A549 (cell line): Measurements from ENCODE around the gene BMP5. TPM values are rescaled to one million over a fixed set of nuclear protein-coding genes. Genes with fewer than 3 reads are reported as not detected.

Source experiments
- ATAC-seq, 2 experiments: fragments of 200-7000 bp in 1 of 2; fragments of >200 bp in 1 of 2; cut with Nextera tagmentation in 1 of 2; cut with Tn5 transposase in 1 of 2; 3 replicates each; pipeline versions ENCODE4 v1.8.0 to v1.9.1; 2018 to 2020; ENCODE audit warnings: mild to moderate bottlenecking in 1 of 2, moderate library complexity in 1 of 2
- CTCF ChIA-PET: fragments of 300-600 bp; sonication (Branson Sonifier 250); formaldehyde crosslinking; extraction: SDS; loops from one replicate; lab custom pipeline; 2021; ENCODE audit warnings: antibody characterized with exemption, inconsistent platforms; lab: Yijun Ruan, JAX
- POLR2A ChIA-PET: fragments of 350-600 bp; formaldehyde crosslinking; extraction: SDS; loops from one replicate; lab custom pipeline; 2021; ENCODE audit warnings: antibody characterized with exemption, inconsistent platforms; lab: Yijun Ruan, JAX
- DNase-seq, 2 experiments: peaks; one replicate each; pipeline versions ENCODE4 v3.0.0 to v3.0.0-alpha.2; 2011 to 2016; ENCODE audit warnings: low read depth in 1 of 2, low spot score in 1 of 2
- FAIRE-seq: peaks from 2 replicates; lab custom pipeline; 2011; peaks lifted over from hg19 to GRCh38; lab: Jason Lieb, UNC
- H3K27ac ChIP-seq, 2 experiments: fragments of >200 bp; sonication (Bioruptor Twin); formaldehyde crosslinking; 3 replicates each; pipeline ENCODE4 v1.5.1; 2016 to 2017
- H3K4me1 ChIP-seq: fragments of >200 bp; sonication (Bioruptor Twin); formaldehyde crosslinking; 3 replicates; pipeline ENCODE4 v1.6.1; 2016
- H3K4me2 ChIP-seq: fragments of >200 bp; sonication (Bioruptor Twin); formaldehyde crosslinking; 3 replicates; pipeline ENCODE4 v1.6.1; 2016
- H3K4me3 ChIP-seq: fragments of >200 bp; sonication (Bioruptor Twin); formaldehyde crosslinking; 3 replicates; pipeline ENCODE4 v1.5.1; 2016
- H3K9me3 ChIP-seq: fragments of >200 bp; sonication (Bioruptor Twin); formaldehyde crosslinking; 3 replicates; pipeline ENCODE4 v1.6.1; 2016
- CEBPB ChIP-seq, 2 experiments: fragments of >200 bp in 1 of 2; sonication (Bioruptor Twin) in 1 of 2; formaldehyde crosslinking in 1 of 2; IDR thresholded peaks; 2 replicates each; pipeline ENCODE4 v1.6.1; 2012 to 2016
- CHD4 ChIP-seq: fragments of 200-600 bp; sonication (generic); IDR thresholded peaks from 2 replicates; pipeline ENCODE4 v1.6.1; 2016; ENCODE audit warnings: antibody characterized with exemption, mild to moderate bottlenecking, borderline replicate concordance
- EHMT2 ChIP-seq: fragments of 200-600 bp; sonication (generic); IDR thresholded peaks from 2 replicates; pipeline ENCODE4 v1.6.1; 2016; ENCODE audit warnings: antibody characterized with exemption, low read depth, mild to moderate bottlenecking, moderate library complexity
- EP300 ChIP-seq, 2 experiments: fragments of >200 bp; sonication (Bioruptor Twin); formaldehyde crosslinking; IDR thresholded peaks; 2 replicates in 1 of 2; 3 replicates in 1 of 2; pipeline ENCODE4 v1.6.1; 2016 to 2017
- ESRRA ChIP-seq: fragments of 150-350 bp; IDR thresholded peaks from 2 replicates; pipeline ENCODE4 v1.6.1; 2014; ENCODE audit warnings: mild to moderate bottlenecking, low read length, borderline replicate concordance
- FOSL2 ChIP-seq, 2 experiments: fragments of 450-650 bp in 1 of 2; fragments of >200 bp in 1 of 2; sonication (Bioruptor Twin) in 1 of 2; formaldehyde crosslinking; IDR thresholded peaks; 2 replicates each; pipeline versions ENCODE4 v1.5.0 to v1.6.1; 2016 to 2020; ENCODE audit warnings: mild to moderate bottlenecking in 1 of 2, moderate library complexity in 1 of 2
- HDAC2 ChIP-seq: fragments of 200-600 bp; sonication (generic); IDR thresholded peaks from 2 replicates; pipeline ENCODE4 v1.6.1; 2016
- HOXB5 ChIP-seq: fragments of 250-450 bp; sonication (Bioruptor Pico); IDR thresholded peaks from 2 replicates; pipeline ENCODE4 v1.5.0; 2020; ENCODE audit warnings: mild to moderate bottlenecking, moderate library complexity
- JUN ChIP-seq, 2 experiments: fragments of >200 bp; sonication (Bioruptor Twin); formaldehyde crosslinking; IDR thresholded peaks; 2 replicates in 1 of 2; 3 replicates in 1 of 2; pipeline ENCODE4 v1.6.1; 2016 to 2017
- JUNB ChIP-seq: fragments of >200 bp; sonication (Bioruptor Twin); formaldehyde crosslinking; IDR thresholded peaks from 2 replicates; pipeline ENCODE4 v1.6.1; 2016
- MAFK ChIP-seq: fragments of 450-650 bp; IDR thresholded peaks from 2 replicates; pipeline ENCODE4 v1.6.1; 2014; ENCODE audit not compliant: partially characterized antibody
- NFE2L2 ChIP-seq: fragments of 150-350 bp; conservative IDR thresholded peaks from 2 replicates; pipeline ENCODE4 v1.6.1; 2014; ENCODE audit warnings: low read length
- NPAS2 ChIP-seq: fragments of 250-450 bp; sonication (Bioruptor Pico); IDR thresholded peaks from 2 replicates; pipeline ENCODE4 v1.8.0; 2022; ENCODE audit warnings: mild to moderate bottlenecking, moderate library complexity, borderline replicate concordance
- NR3C1 ChIP-seq: fragments of >200 bp; sonication (Bioruptor Twin); formaldehyde crosslinking; IDR thresholded peaks from 3 replicates; pipeline ENCODE4 v1.6.1; 2017
- PHF8 ChIP-seq: fragments of 200-600 bp; sonication (generic); IDR thresholded peaks from 2 replicates; pipeline ENCODE4 v1.6.1; 2016; ENCODE audit warnings: low read depth, mild to moderate bottlenecking, antibody characterized with exemption, moderate library complexity, borderline replicate concordance
- POLR2AphosphoS2 ChIP-seq: conservative IDR thresholded peaks from 2 replicates; pipeline ENCODE4 v1.6.1; 2012; ENCODE audit warnings: low read length, improper control_type of control experiment, inconsistent platforms
- RARB ChIP-seq: fragments of 250-450 bp; sonication (Bioruptor Pico); IDR thresholded peaks from 2 replicates; pipeline ENCODE4 v1.8.0; 2021; ENCODE audit warnings: mild to moderate bottlenecking, moderate library complexity
- RCOR1 ChIP-seq: fragments of 150-350 bp; IDR thresholded peaks from 2 replicates; pipeline ENCODE4 v1.6.1; 2014; ENCODE audit warnings: antibody characterized with exemption, low read length, low read depth
- RNF2 ChIP-seq: fragments of 200-600 bp; sonication (generic); IDR thresholded peaks from 2 replicates; pipeline ENCODE4 v1.6.1; 2016; ENCODE audit warnings: low read depth, mild to moderate bottlenecking, antibody characterized with exemption, moderate library complexity, borderline replicate concordance
- SMC3 ChIP-seq: fragments of >200 bp; sonication (Bioruptor Twin); formaldehyde crosslinking; IDR thresholded peaks from 3 replicates; pipeline ENCODE4 v1.6.1; 2018; ENCODE audit warnings: inconsistent platforms
- TFCP2L1 ChIP-seq: fragments of 250-450 bp; sonication (Bioruptor Pico); IDR thresholded peaks from 2 replicates; pipeline ENCODE4 v1.5.0; 2021; ENCODE audit warnings: mild to moderate bottlenecking
- ZNF302 ChIP-seq: fragments of 250-450 bp; sonication (Bioruptor Pico); IDR thresholded peaks from 2 replicates; pipeline ENCODE4 v1.9.0; 2021; ENCODE audit warnings: inconsistent platforms, mild to moderate bottlenecking, moderate library complexity
- ZSCAN20 ChIP-seq: fragments of 250-450 bp; sonication (Bioruptor Pico); IDR thresholded peaks from 2 replicates; pipeline ENCODE4 v1.8.0; 2022; ENCODE audit warnings: mild to moderate bottlenecking, moderate library complexity
- WGBS: methylation state at CpG from one replicate; pipeline ENCODE4 v1.1.6; 2017; ENCODE audit errors: missing lambda C conversion rate; 5-methylcytosine and 5-hydroxymethylcytosine counted together
- polyA plus RNA-seq, 4 experiments: library from polyadenylated mRNA; depleted of rRNA in 3 of 4; stranded (reverse); fragments of >200 nt; fragmentation: RNase III in 1 of 4; extraction: RNeasy Plus Mini Kit Qiagen cat#74134 plus additional on column Dnase treatment in 1 of 4; gene quantifications; 2 replicates in 3 of 4; 3 replicates in 1 of 4; pipeline ENCODE4 v1.2.3, GENCODE V29; 2011 to 2017
- TF ChIP-seq, protein P1 (sequence below): IDR thresholded peaks from 2 replicates; pipeline ENCODE4 v1.6.1; 2012; ENCODE audit warnings: low read depth, borderline replicate concordance
- TF ChIP-seq, protein P2 (sequence below): IDR thresholded peaks from 2 replicates; pipeline ENCODE4 v1.6.1; 2012
- TF ChIP-seq, protein P3 (sequence below): fragments of 150-350 bp; IDR thresholded peaks from 2 replicates; pipeline ENCODE4 v1.6.1; 2014; ENCODE audit warnings: low read depth, mild to moderate bottlenecking, low read length
- TF ChIP-seq, protein P4 (sequence below): fragments of >200 bp; sonication (Bioruptor Twin); formaldehyde crosslinking; IDR thresholded peaks from 2 replicates; pipeline ENCODE4 v1.6.1; 2016
- TF ChIP-seq, protein P5 (sequence below): IDR thresholded peaks from 2 replicates; pipeline ENCODE4 v1.6.1; 2012

BMP5 gene
- polyA plus RNA-seq, 2 of the 4 experiments (the other 2 are of a cell fraction): 0.04 to 0.12 TPM

DNA sequence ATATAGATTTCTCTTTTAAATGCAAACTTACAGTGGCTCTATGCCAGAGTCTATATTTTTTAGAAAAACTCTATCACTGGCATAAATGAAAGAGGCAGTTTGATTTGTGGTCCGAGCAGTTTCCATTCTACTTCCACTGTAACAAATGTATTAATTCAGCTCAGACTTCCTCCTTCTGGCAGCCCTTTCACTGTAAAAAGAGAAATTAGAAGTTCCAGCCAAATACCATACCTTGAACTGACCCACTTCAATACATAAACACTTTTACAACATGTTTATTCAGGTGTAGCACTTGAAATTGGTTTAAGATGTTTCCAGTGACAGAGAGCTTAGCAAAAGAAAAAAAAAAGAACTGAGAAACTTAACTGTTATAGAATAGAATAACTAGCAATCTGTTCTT is 99.3 kb downstream of the BMP5 start:
- H3K9me3 ChIP-seq: no peaks in the 10 kb centered on the region
- TF ChIP-seq HDAC2: no peak
- no peak for TF ChIP-seq CHD4
- TF ChIP-seq, protein P1, sequence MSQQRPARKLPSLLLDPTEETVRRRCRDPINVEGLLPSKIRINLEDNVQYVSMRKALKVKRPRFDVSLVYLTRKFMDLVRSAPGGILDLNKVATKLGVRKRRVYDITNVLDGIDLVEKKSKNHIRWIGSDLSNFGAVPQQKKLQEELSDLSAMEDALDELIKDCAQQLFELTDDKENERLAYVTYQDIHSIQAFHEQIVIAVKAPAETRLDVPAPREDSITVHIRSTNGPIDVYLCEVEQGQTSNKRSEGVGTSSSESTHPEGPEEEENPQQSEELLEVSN: no peak
- no peak for TF ChIP-seq ESRRA
- TF ChIP-seq, protein P2, sequence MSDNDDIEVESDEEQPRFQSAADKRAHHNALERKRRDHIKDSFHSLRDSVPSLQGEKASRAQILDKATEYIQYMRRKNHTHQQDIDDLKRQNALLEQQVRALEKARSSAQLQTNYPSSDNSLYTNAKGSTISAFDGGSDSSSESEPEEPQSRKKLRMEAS: no peak
- TF ChIP-seq NFE2L2: no peak
- no peak for TF ChIP-seq RNF2
- TF ChIP-seq PHF8: no peak
- no peak for TF ChIP-seq ZSCAN20
- no peak for TF ChIP-seq FOSL2 (IDR thresholded peaks at IDR 0.05)
- no peak for TF ChIP-seq FOSL2 (CRISPR knock-in tag; IDR thresholded peaks at IDR 0.05)
- no peak for TF ChIP-seq HOXB5 (CRISPR knock-in tag)
- no peak for TF ChIP-seq EP300 (IDR thresholded peaks at IDR 0.05)
- TF ChIP-seq, all 56 proteins: peak for 0
- 69% methylated on average over 1 of the region's 1 CpG for WGBS
- POLR2A ChIA-PET: no interaction called here
- H3K4me3 ChIP-seq: no peak overlapping the region
- H3K4me2 ChIP-seq: no peak overlapping the region
- ATAC-seq (no peak), FAIRE-seq (no peak), DNase-seq (no peak)
- CTCF ChIA-PET: no interaction called here
- no peaks in the 10 kb centered on the region for H3K4me1 ChIP-seq
- no peak overlapping the region for H3K27ac ChIP-seq

DNA sequence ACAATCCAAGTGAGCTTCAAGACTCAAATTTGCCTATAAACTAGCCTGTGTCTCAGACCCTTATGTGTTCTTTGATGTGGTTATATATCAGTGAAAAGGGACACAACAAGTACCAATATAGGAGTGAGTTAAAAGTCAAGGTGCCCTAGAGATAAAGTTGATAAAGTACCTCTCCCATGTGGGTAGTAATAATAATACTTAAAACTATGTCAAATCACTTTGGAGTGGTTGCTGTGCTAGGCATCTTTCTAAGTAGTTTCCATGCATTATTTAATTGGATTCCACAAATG is 100.4 kb downstream of the BMP5 start:
- TF ChIP-seq CHD4 (no peak), POLR2AphosphoS2 (no peak), JUN (IDR thresholded peaks at IDR 0.05) (no peak), ZNF302 (CRISPR knock-in tag) (no peak), NR3C1 (no peak)
- TF ChIP-seq, protein P3, sequence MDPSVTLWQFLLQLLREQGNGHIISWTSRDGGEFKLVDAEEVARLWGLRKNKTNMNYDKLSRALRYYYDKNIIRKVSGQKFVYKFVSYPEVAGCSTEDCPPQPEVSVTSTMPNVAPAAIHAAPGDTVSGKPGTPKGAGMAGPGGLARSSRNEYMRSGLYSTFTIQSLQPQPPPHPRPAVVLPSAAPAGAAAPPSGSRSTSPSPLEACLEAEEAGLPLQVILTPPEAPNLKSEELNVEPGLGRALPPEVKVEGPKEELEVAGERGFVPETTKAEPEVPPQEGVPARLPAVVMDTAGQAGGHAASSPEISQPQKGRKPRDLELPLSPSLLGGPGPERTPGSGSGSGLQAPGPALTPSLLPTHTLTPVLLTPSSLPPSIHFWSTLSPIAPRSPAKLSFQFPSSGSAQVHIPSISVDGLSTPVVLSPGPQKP: no peak
- TF ChIP-seq, protein P1: no peak
- ChIA-PET POLR2A (no interaction called here), CTCF (no interaction called here)
- no peaks in the 10 kb centered on the region for H3K4me1 ChIP-seq
- FAIRE-seq: no peak
- no peak overlapping the region for H3K27ac ChIP-seq
- no peak overlapping the region for H3K4me2 ChIP-seq
- DNase-seq: no peak
- H3K9me3 ChIP-seq: no peaks in the 10 kb centered on the region
- no peak overlapping the region for H3K4me3 ChIP-seq
- ATAC-seq: no peak

DNA sequence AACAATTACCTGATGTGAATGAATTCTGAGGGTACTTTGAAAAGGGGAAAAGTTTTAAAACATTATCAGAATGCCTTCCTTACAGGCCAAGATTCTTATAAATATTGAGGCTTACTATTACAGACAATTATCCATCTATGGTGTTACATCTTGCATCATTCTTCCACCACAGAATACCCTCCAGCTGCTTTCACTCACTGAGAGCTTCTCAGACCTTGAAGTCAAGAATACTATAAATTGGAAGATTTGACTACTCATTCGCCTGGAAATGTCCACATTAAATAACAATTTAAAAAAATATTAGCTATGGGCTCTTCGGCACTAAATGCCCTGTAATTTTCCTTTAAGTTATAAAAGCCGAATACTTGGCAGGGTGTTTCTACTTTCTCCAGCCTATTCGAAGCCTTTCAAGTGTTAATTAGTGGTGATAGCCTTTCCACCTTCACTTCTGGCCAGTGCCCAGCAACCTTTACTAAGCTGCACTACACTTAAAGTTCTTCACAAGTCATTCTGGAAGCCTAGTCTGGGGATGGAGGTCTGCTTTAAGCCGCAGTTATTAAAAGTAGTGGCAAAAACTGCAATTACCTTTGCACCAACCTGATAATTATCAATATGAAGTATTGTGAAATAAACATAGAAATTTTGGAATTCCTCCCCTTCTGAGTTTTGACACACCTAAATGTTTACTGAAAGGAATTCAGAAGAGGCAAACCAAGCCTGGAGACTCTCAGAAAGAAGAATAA is 100.9 kb downstream of the BMP5 start:
- no peak overlapping the region for H3K4me2 ChIP-seq
- DNase-seq (no peak), FAIRE-seq (no peak), ATAC-seq (no peak)
- H3K27ac ChIP-seq: no peak overlapping the region
- no peaks in the 10 kb centered on the region for H3K9me3 ChIP-seq
- ChIA-PET POLR2A (no interaction called here), CTCF (no interaction called here)
- 85% methylated on average over 5 of the region's 5 CpGs for WGBS
- H3K4me1 ChIP-seq: no peaks in the 10 kb centered on the region
- no peak overlapping the region for H3K4me3 ChIP-seq
- no peak for TF ChIP-seq RARB (CRISPR knock-in tag)
- TF ChIP-seq SMC3: no peak
- TF ChIP-seq MAFK: no peak
- TF ChIP-seq CEBPB (IDR thresholded peaks at IDR 0.05): no peak
- TF ChIP-seq, protein P4, sequence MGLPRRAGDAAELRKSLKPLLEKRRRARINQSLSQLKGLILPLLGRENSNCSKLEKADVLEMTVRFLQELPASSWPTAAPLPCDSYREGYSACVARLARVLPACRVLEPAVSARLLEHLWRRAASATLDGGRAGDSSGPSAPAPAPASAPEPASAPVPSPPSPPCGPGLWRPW: no peak
- TF ChIP-seq TFCP2L1 (CRISPR knock-in tag): no peak
- TF ChIP-seq, protein P5, sequence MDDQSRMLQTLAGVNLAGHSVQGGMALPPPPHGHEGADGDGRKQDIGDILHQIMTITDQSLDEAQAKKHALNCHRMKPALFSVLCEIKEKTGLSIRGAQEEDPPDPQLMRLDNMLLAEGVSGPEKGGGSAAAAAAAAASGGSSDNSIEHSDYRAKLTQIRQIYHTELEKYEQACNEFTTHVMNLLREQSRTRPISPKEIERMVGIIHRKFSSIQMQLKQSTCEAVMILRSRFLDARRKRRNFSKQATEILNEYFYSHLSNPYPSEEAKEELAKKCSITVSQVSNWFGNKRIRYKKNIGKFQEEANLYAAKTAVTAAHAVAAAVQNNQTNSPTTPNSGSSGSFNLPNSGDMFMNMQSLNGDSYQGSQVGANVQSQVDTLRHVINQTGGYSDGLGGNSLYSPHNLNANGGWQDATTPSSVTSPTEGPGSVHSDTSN: no peak
- TF ChIP-seq NPAS2 (CRISPR knock-in tag): no peak
- TF ChIP-seq POLR2AphosphoS2: no peak
- TF ChIP-seq JUNB: no peak
- TF ChIP-seq RCOR1: no peak
- TF ChIP-seq NR3C1: no peak
- TF ChIP-seq EHMT2: no peak
- TF ChIP-seq ESRRA: no peak
